Left lung (tissue), 10 donors: ENCODE measurements around the gene PCNT. TPM values are rescaled to one million over a fixed set of nuclear protein-coding genes. Genes with fewer than 3 reads are reported as not detected.

Source experiments
- ATAC-seq: fragments of 200-7000 bp; cut with Tn5 transposase; one replicate; pipeline ENCODE4 v1.9.1; 2020; ENCODE audit warnings: moderate library complexity
- DNase-seq, 4 donors: peaks; one replicate each; pipeline ENCODE4 v3.0.0-alpha.2; 2013 to 2020
- H3K27ac ChIP-seq, 2 donors: fragments of 200-600 bp; sonication (generic) in 1 of 2; one replicate each; pipeline versions ENCODE4 v1.5.0 to v1.8.0; 2020 to 2021
- H3K27me3 ChIP-seq, 2 donors: fragments of 200-600 bp; sonication (generic) in 1 of 2; one replicate each; pipeline versions ENCODE4 v1.5.0 to v1.8.0; 2020 to 2021
- H3K36me3 ChIP-seq, 2 donors: fragments of 200-600 bp; sonication (generic) in 1 of 2; one replicate each; pipeline versions ENCODE4 v1.5.0 to v1.8.0; 2020 to 2021
- H3K4me1 ChIP-seq, 2 donors: fragments of 200-600 bp; one replicate each; pipeline ENCODE4 v1.8.0; 2021
- H3K4me3 ChIP-seq, 2 donors: fragments of 200-600 bp; sonication (generic) in 1 of 2; one replicate each; pipeline versions ENCODE4 v1.5.0 to v1.8.0; 2020 to 2021; ENCODE audit warnings: mild to moderate bottlenecking in 1 of 2
- H3K9me3 ChIP-seq, 2 donors: fragments of 200-600 bp; sonication (generic) in 1 of 2; one replicate each; pipeline versions ENCODE4 v1.5.0 to v1.8.0; 2020 to 2021
- intact Hi-C, 2 donors: fragments of 100-400 bp; cut with DNase I; formaldehyde crosslinking; loops; one replicate each; pipeline versions ENCODE4 v1.11.2 to v1.14.2; 2022
- polyA plus RNA-seq, 6 donors: library from polyadenylated mRNA; unstranded; fragments of 120-200 nt; gene quantifications; one replicate each; pipeline ENCODE4 v1.2.1, GENCODE V29; 2013; ENCODE audit not compliant: insufficient read length in 6 of 6
- total RNA-seq, 2 donors: library from RNA; stranded (reverse); fragmentation: NEBNext Ultra II Directional; extraction: Animal tissue kit (Norgen Biotek cat#: 25700); gene quantifications; one replicate each; pipeline ENCODE4 v1.2.1, GENCODE V29; 2021
- TF ChIP-seq, protein P1 (sequence below), 2 donors: fragments of 200-600 bp; sonication (generic) in 1 of 2; IDR thresholded peaks; one replicate each; pipeline versions ENCODE4 v1.5.0 to v1.8.0; 2021; ENCODE audit warnings: antibody characterized with exemption in 2 of 2
- donor health status: DM: no; HTN: yes; CAD: no.
- donor health status: DM: no; HTN: no; CAD: no.

Gene PCNT
- total and polyA plus RNA-seq, 8 donors = 25.7 to 35.4 (median 32.4) TPM

DNA sequence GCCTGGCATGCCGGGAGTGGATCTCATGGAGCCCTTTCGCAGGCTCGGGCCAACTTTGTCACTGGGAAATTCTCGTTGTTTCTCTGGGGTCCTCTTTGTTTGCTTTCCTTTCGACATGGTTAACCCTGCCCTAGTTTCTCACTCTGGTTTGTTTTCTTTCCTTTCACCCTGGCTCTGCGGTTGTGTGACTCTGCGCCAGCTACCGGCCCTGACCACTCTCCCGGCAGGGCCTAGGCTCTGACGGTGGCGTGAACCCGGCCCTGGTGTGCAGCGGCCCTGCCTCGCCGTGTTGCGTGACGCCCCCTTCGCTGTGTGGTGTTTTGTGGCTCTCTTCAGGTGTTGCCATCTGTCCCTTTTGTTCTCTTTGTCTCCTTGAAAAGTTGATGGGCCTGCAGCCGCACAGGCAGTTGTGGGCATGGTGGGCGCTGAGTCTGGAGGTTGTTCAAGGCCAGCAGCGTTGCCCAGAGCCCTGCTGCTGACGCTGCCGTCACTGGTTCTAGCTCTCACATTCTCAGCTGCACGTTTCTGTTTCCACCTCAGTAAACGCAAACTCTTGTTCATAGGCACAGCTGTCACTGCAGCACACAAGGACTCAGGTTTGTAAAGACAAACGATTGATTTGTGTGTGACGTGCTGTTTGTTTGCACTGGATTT, 70.1 kb downstream of the PCNT start:
- Histone ChIP-seq H3K9me3 (no peaks in the 10 kb centered on the region), H3K27me3 (no peaks in the 10 kb centered on the region), H3K36me3 (peaks cover 0 to 90% of the 10 kb centered on the region in 2 donors), H3K4me3 (no peak overlapping the region), H3K4me1 (no peaks in the 10 kb centered on the region), H3K27ac (no peak overlapping the region)
- TF ChIP-seq, protein P1, sequence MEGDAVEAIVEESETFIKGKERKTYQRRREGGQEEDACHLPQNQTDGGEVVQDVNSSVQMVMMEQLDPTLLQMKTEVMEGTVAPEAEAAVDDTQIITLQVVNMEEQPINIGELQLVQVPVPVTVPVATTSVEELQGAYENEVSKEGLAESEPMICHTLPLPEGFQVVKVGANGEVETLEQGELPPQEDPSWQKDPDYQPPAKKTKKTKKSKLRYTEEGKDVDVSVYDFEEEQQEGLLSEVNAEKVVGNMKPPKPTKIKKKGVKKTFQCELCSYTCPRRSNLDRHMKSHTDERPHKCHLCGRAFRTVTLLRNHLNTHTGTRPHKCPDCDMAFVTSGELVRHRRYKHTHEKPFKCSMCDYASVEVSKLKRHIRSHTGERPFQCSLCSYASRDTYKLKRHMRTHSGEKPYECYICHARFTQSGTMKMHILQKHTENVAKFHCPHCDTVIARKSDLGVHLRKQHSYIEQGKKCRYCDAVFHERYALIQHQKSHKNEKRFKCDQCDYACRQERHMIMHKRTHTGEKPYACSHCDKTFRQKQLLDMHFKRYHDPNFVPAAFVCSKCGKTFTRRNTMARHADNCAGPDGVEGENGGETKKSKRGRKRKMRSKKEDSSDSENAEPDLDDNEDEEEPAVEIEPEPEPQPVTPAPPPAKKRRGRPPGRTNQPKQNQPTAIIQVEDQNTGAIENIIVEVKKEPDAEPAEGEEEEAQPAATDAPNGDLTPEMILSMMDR (IDR thresholded peaks at IDR 0.05) = no peak
- DNase-seq (peak in 1 of 4 donors; percentile 44), ATAC-seq (no peak)
- intact Hi-C loops = no loop called here

DNA sequence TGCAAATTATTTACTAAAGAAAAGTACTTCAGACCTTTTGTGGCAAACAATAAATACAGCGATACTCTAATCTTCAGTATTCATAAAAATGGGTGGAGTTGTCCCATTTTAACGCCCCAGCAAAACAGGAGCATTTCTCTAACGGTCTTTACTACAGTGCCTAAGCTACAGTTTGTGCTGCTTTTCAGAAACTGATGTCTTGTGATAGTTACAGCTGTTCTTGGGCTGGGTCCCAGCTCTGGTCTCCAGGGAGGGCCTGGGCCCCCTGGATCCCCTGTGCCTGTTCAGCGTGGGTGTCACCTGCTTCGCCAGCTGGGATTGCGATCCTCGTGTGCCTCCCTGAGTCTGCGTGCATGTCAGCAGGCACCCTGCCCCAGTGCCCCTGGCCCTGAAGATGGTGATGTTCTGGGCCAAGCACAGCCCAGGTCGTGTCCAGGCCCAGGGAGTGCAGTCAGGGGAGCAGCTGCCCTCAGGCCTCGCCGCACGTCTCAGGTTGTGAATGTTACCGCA, 70.7 kb downstream of the PCNT start:
- TF ChIP-seq, protein P1 (IDR thresholded peaks at IDR 0.05) = no peak
- Histone ChIP-seq H3K9me3 (no peaks in the 10 kb centered on the region), H3K4me1 (no peaks in the 10 kb centered on the region), H3K27me3 (no peaks in the 10 kb centered on the region), H3K36me3 (peaks cover 0 to 88% of the 10 kb centered on the region in 2 donors), H3K4me3 (no peak overlapping the region), H3K27ac (no peak overlapping the region)
- ATAC-seq (no peak), DNase-seq (peak in 1 of 4 donors; percentile 55)
- intact Hi-C loops = no loop called here

DNA sequence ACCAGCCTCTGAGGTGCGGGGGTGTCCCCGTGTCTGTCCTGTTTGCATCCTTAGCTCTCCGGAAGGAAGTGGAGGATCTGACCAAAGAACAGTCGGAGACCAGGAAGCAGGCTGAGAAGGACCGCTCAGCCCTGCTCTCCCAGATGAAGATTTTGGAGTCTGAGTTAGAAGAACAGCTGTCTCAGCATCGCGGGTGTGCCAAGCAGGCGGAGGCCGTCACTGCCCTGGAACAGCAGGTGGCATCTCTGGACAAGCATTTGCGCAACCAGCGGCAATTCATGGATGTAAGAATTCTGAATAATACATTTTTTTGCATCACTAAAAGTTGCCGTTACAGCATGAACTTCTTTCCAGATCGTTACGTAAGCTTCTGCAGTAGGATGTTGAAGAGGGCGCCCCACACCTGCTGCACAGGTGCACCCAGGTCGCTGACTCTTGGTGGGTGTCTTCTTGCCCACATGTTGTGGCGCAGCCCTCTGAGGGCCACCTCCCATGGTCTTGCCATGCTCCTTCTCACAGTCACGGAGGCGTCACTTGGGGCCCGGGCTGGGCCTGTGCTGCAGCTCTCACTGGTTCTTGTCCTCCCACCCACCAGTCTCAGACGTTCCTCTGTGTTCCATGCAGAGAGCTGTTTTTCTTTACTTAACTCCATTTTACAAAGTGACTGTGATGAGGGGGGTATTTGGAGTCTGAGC, 73.4 kb downstream of the PCNT start:
- H3K4me1 ChIP-seq = no peaks in the 10 kb centered on the region
- TF ChIP-seq, protein P1 (IDR thresholded peaks at IDR 0.05) = no peak
- H3K9me3 ChIP-seq = no peaks in the 10 kb centered on the region
- intact Hi-C loops = no loop called here
- H3K4me3 ChIP-seq = no peak overlapping the region
- no peaks in the 10 kb centered on the region for H3K27me3 ChIP-seq
- DNase-seq = peak in 1 of 4 donors; percentile 64
- no peak for ATAC-seq
- H3K36me3 ChIP-seq = peaks cover 0 to 91% of the 10 kb centered on the region in 2 donors
- no peak overlapping the region for H3K27ac ChIP-seq

DNA sequence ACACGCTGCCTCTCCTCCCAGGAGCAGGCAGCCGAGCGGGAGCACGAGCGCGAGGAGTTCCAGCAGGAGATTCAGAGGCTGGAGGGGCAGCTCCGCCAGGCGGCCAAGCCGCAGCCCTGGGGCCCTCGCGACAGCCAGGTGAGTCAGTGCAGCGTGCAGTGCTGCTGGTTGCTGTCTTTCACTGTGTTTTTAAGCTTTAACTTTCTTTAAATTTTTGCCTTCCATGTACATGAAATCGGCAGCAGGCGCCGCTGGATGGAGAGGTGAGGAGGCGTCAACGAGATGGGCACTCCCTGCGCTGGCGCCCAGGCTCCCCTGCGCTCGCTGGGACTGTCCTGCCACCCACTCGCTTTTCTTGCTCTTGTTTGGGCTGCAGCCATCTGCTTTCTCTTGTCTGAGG, 74.0 kb downstream of the PCNT start:
- TF ChIP-seq, protein P1 (IDR thresholded peaks at IDR 0.05) = no peak

DNA sequence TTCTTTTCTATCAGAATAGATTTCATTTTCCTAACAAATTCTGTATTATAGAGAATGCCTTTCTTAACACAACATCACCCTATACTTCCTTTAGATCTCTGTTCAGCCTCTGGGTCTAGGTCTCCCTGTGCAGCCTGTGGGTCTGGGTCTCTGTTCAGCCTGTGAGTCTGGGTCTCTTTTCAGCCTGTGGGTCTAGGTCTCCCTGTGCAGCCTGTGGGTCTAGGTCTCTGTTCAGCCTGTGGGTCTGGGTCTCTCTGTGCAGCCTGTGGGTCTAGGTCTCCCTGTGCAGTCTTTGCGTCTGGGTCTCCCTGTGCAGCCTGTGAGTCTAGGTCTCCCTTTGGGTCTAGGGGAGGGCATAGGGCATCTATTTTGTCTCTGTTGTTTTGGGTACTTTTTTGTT, 75.2 kb downstream of the PCNT start:
- no peaks in the 10 kb centered on the region for H3K27me3 ChIP-seq
- no peaks in the 10 kb centered on the region for H3K4me1 ChIP-seq
- TF ChIP-seq, protein P1 (IDR thresholded peaks at IDR 0.05) = no peak
- DNase-seq (peak in 1 of 4 donors; percentile 12), ATAC-seq (no peak)
- H3K36me3 ChIP-seq = peaks cover 0 to 85% of the 10 kb centered on the region in 2 donors
- no peak overlapping the region for H3K4me3 ChIP-seq
- no peaks in the 10 kb centered on the region for H3K9me3 ChIP-seq
- intact Hi-C loops = no loop called here
- H3K27ac ChIP-seq = no peak overlapping the region

More for the DNA sequence above, 74.0 kb downstream of the PCNT start:
- ATAC-seq (no peak), DNase-seq (peak in 1 of 4 donors; percentile 68)
- Histone ChIP-seq H3K27ac (no peak overlapping the region), H3K9me3 (no peaks in the 10 kb centered on the region), H3K27me3 (no peaks in the 10 kb centered on the region), H3K4me3 (no peak overlapping the region), H3K4me1 (no peaks in the 10 kb centered on the region), H3K36me3 (peaks cover 0 to 91% of the 10 kb centered on the region in 2 donors)
- intact Hi-C loops = no loop called here
